K562 (cell line): Measurements from ENCODE around the gene EDEM1. TPM values are rescaled to one million over a fixed set of nuclear protein-coding genes. Genes with fewer than 3 reads are reported as not detected.

Source experiments
- CBFA2T2 ChIP-seq: fragments of 450-650 bp; conservative IDR thresholded peaks from 2 replicates; pipeline ENCODE4 v1.6.1; 2017; ENCODE audit warnings: mild to moderate bottlenecking
- FOXA1 ChIP-seq: fragments of 450-650 bp; IDR thresholded peaks from 2 replicates; pipeline ENCODE4 v1.6.1; 2016; ENCODE audit warnings: mild to moderate bottlenecking, borderline replicate concordance
- HNRNPK ChIP-seq: fragments of 200-400 bp; formaldehyde crosslinking; IDR thresholded peaks from one replicate; pipeline ENCODE4 v1.6.1; 2018; ENCODE audit warnings: mild to moderate bottlenecking, low read depth, low read length; ENCODE audit not compliant: poor library complexity, severe bottlenecking
- KLF13 ChIP-seq: fragments of 450-650 bp; IDR thresholded peaks from 2 replicates; pipeline ENCODE4 v1.6.1; 2016; ENCODE audit warnings: missing genetic modification characterization, low read depth, mild to moderate bottlenecking, missing compliant biosample characterization, moderate library complexity, borderline replicate concordance
- MAFG ChIP-seq: fragments of 450-650 bp; conservative IDR thresholded peaks from 2 replicates; pipeline ENCODE4 v1.6.1; 2016; ENCODE audit warnings: missing genetic modification characterization, missing compliant biosample characterization
- MXD1 ChIP-seq: fragments of 250-450 bp; sonication (Bioruptor Pico); IDR thresholded peaks from 2 replicates; pipeline ENCODE4 v1.8.0; 2021; ENCODE audit warnings: borderline replicate concordance, mild to moderate bottlenecking, moderate library complexity; ENCODE audit not compliant: poor library complexity, severe bottlenecking
- NCOA4 ChIP-seq: fragments of 450-650 bp; IDR thresholded peaks from 2 replicates; pipeline ENCODE4 v1.6.1; 2018; ENCODE audit warnings: mild to moderate bottlenecking; ENCODE audit not compliant: partially characterized antibody
- NRF1 ChIP-seq, 2 experiments: fragments of 450-650 bp; IDR thresholded peaks in 1 of 2; conservative IDR thresholded peaks in 1 of 2; 2 replicates each; pipeline ENCODE4 v1.6.1; 2014; ENCODE audit warnings: mild to moderate bottlenecking in 2 of 2
- PHTF2 ChIP-seq: fragments of 250-450 bp; sonication (Bioruptor Pico); IDR thresholded peaks from 2 replicates; pipeline ENCODE4 v1.5.0; 2021; ENCODE audit warnings: mild to moderate bottlenecking
- POLR2AphosphoS2 ChIP-seq: IDR thresholded peaks from 2 replicates; pipeline ENCODE4 v1.6.1; 2012; ENCODE audit warnings: low read length, improper control_type of control experiment
- POLR2G ChIP-seq: fragments of 200-400 bp; formaldehyde crosslinking; IDR thresholded peaks from 2 replicates; pipeline ENCODE4 v1.6.1; 2017; ENCODE audit warnings: low read depth, mild to moderate bottlenecking, antibody characterized with exemption, low read length, moderate library complexity
- PREB ChIP-seq: sonication (generic); formaldehyde crosslinking; IDR thresholded peaks from 2 replicates; pipeline ENCODE4 v1.8.1; 2023; ENCODE audit warnings: mild to moderate bottlenecking, missing genetic modification reagents
- SETDB1 ChIP-seq: IDR thresholded peaks from one replicate; pipeline ENCODE4 v1.6.1; 2012; ENCODE audit warnings: low read length, control low read depth, inconsistent platforms
- SLC30A9 ChIP-seq: fragments of 250-450 bp; sonication (Bioruptor Pico); IDR thresholded peaks from 2 replicates; pipeline ENCODE4 v1.8.0; 2022; ENCODE audit warnings: mild to moderate bottlenecking, moderate library complexity
- TGIF2 ChIP-seq: sonication (generic); formaldehyde crosslinking; IDR thresholded peaks from 2 replicates; pipeline ENCODE4 v1.8.1; 2022; ENCODE audit warnings: mild to moderate bottlenecking, missing genetic modification reagents, moderate library complexity
- ZNF175 ChIP-seq: fragments of 200-800 bp; sonication (Bioruptor generic); IDR thresholded peaks from 2 replicates; pipeline ENCODE4 v1.6.1; 2016; ENCODE audit warnings: low read depth, mild to moderate bottlenecking, missing genetic modification characterization, missing compliant biosample characterization
- ZNF318 ChIP-seq, 2 experiments: fragments of 450-650 bp; IDR thresholded peaks; 2 replicates each; pipeline ENCODE4 v1.6.1; 2016; ENCODE audit warnings: mild to moderate bottlenecking in 2 of 2, borderline replicate concordance in 1 of 2, low read depth in 1 of 2, moderate library complexity in 1 of 2
- ZNF644 ChIP-seq: fragments of 200-800 bp; sonication (Bioruptor generic); IDR thresholded peaks from 2 replicates; pipeline ENCODE4 v1.6.1; 2016; ENCODE audit warnings: low read depth, missing genetic modification characterization, missing compliant biosample characterization
- polyA plus RNA-seq, 8 experiments: library from polyadenylated mRNA; depleted of rRNA in 4 of 8; stranded (reverse) in 5 of 8; unstranded in 3 of 8; fragments of >200 nt; fragmentation: Nextera tagmentation in 2 of 8; fragmentation: Illumina TruSeq in 1 of 8; extraction: Ambion mirVana in 2 of 8; extraction: Trizol in 1 of 8; gene quantifications; 2 replicates each; pipeline versions ENCODE4 v1.2.1 to v1.2.3, GENCODE V29; 2011 to 2014; ENCODE audit warnings: inconsistent platforms in 1 of 8, missing spikeins in 1 of 8
- total RNA-seq, 7 experiments: library from RNA; depleted of rRNA in 6 of 7; stranded (reverse); fragments of >200 nt in 6 of 7; fragmentation: Illumina TruSeq in 2 of 7; extraction: Trizol in 2 of 7; gene quantifications; 2 replicates each; pipeline versions ENCODE4 v1.2.1 to v1.2.3, GENCODE V29; 2011 to 2021; ENCODE audit warnings: low replicate concordance in 1 of 7

EDEM1 gene
- total and polyA plus RNA-seq, 9 of the 15 experiments (the other 6 are each of a cell fraction or from before 2014, with no cell fraction given) = 6.2 to 36.7 (median 14.3) TPM

GRCh38 chr3:5194801-5195509, 7.4 kb downstream of the EDEM1 start (continued):
- TF ChIP-seq ZNF318 (IDR thresholded peaks at IDR 0.05; ENCODE audit: borderline replicate concordance in 1 of 2, low read depth in 1 of 2) (peak in 1 of 2 experiments; percentile 13; a peak in 2 of 4 replicates), ZNF644 (0 out of 2 replicates have a peak, but pooled peaks have one; percentile 73), TGIF2 (CRISPR knock-in tag) (no peak), HNRNPK (no peak), POLR2G (no peak), ZNF175 (peak; percentile 42), SETDB1 (no peak), POLR2AphosphoS2 (no peak), CBFA2T2 (no peak), FOXA1 (no peak), KLF13 (tag) (no peak), MXD1 (CRISPR knock-in tag) (no peak), PHTF2 (CRISPR knock-in tag) (no peak), NRF1 (conservative IDR thresholded peaks at IDR 0.05 in 1 of 2, IDR thresholded peaks at IDR 0.05 in 1 of 2) (0 out of 4 replicates have a peak, but pooled peaks of 1 of the 2 experiments have one; percentile 23), PREB (CRISPR knock-in tag) (no peak), NCOA4 (no peak), SLC30A9 (CRISPR knock-in tag) (no peak), MAFG (tag) (no peak)
